ENCODE results near the gene SLC6A3.

SLC6A3 gene

GRCh38 chr5:1448511-1449011 is 3.3 kb upstream of the SLC6A3 start:
- H3K36me3 ChIP-seq (ENCODE audit: control insufficient read depth, insufficient read depth, low read length), result no peaks in the 10 kb centered on the region
- H3K4me1 ChIP-seq (ENCODE audit: control insufficient read depth, insufficient read depth, low read length, poor library complexity, severe bottlenecking), result peaks cover 4% of the 10 kb centered on the region
- H3K9me3 ChIP-seq (ENCODE audit: control insufficient read depth, low read length), result no peaks in the 10 kb centered on the region
- H3K27ac ChIP-seq (ENCODE audit: insufficient read depth, low read length, poor library complexity, severe bottlenecking), result no peak overlapping the region
- peaks cover 21% of the 10 kb centered on the region for H3K27me3 ChIP-seq (replicated peaks; ENCODE audit: control insufficient read depth, insufficient read depth, low read length, poor library complexity, severe bottlenecking)
- no peak overlapping the region for H3K4me3 ChIP-seq (ENCODE audit: insufficient read depth, low read depth, low read length, poor library complexity, severe bottlenecking)
- DNase-seq, result no peak

- no peak overlapping the region for H3K27ac ChIP-seq (ENCODE audit: insufficient read depth, low read length, poor library complexity, severe bottlenecking)
- peaks cover 21% of the 10 kb centered on the region for H3K27me3 ChIP-seq (replicated peaks; ENCODE audit: control insufficient read depth, insufficient read depth, low read length, poor library complexity, severe bottlenecking)
Observed at GRCh38 chr5:1447671-1448361, 2.6 kb upstream of the SLC6A3 start.

GRCh38 chr5:1446602-1447343 is 1.5 kb upstream of the SLC6A3 start:
- DNase-seq, result no peak
- peaks cover 4% of the 10 kb centered on the region for H3K4me1 ChIP-seq (ENCODE audit: control insufficient read depth, insufficient read depth, low read length, poor library complexity, severe bottlenecking)
- no peaks in the 10 kb centered on the region for H3K36me3 ChIP-seq (ENCODE audit: control insufficient read depth, insufficient read depth, low read length)
- H3K27ac ChIP-seq (ENCODE audit: insufficient read depth, low read length, poor library complexity, severe bottlenecking), result no peak overlapping the region
- H3K9me3 ChIP-seq (ENCODE audit: control insufficient read depth, low read length), result no peaks in the 10 kb centered on the region
- peaks cover 21% of the 10 kb centered on the region for H3K27me3 ChIP-seq (replicated peaks; ENCODE audit: control insufficient read depth, insufficient read depth, low read length, poor library complexity, severe bottlenecking)
- no peak overlapping the region for H3K4me3 ChIP-seq (ENCODE audit: insufficient read depth, low read depth, low read length, poor library complexity, severe bottlenecking)

More at GRCh38 chr5:1447671-1448361, 2.6 kb upstream of the SLC6A3 start:
- Histone ChIP-seq H3K4me3 (ENCODE audit: insufficient read depth, low read depth, low read length, poor library complexity, severe bottlenecking) (no peak overlapping the region), H3K36me3 (ENCODE audit: control insufficient read depth, insufficient read depth, low read length) (no peaks in the 10 kb centered on the region), H3K9me3 (ENCODE audit: control insufficient read depth, low read length) (no peaks in the 10 kb centered on the region), H3K4me1 (ENCODE audit: control insufficient read depth, insufficient read depth, low read length, poor library complexity, severe bottlenecking) (peaks cover 4% of the 10 kb centered on the region)
- DNase-seq, result no peak

GRCh38 chr5:1445689-1446601 is 705 bp upstream of the SLC6A3 start:
- no peak for DNase-seq
- peaks cover 4% of the 10 kb centered on the region for H3K4me1 ChIP-seq (ENCODE audit: control insufficient read depth, insufficient read depth, low read length, poor library complexity, severe bottlenecking)
- no peak overlapping the region for H3K4me3 ChIP-seq (ENCODE audit: insufficient read depth, low read depth, low read length, poor library complexity, severe bottlenecking)
- no peaks in the 10 kb centered on the region for H3K36me3 ChIP-seq (ENCODE audit: control insufficient read depth, insufficient read depth, low read length)
- peaks cover 21% of the 10 kb centered on the region for H3K27me3 ChIP-seq (replicated peaks; ENCODE audit: control insufficient read depth, insufficient read depth, low read length, poor library complexity, severe bottlenecking)
- H3K9me3 ChIP-seq (ENCODE audit: control insufficient read depth, low read length), result no peaks in the 10 kb centered on the region
- no peak overlapping the region for H3K27ac ChIP-seq (ENCODE audit: insufficient read depth, low read length, poor library complexity, severe bottlenecking)

- Histone ChIP-seq H3K4me3 (ENCODE audit: insufficient read depth, low read depth, low read length, poor library complexity, severe bottlenecking) (no peak overlapping the region), H3K27ac (ENCODE audit: insufficient read depth, low read length, poor library complexity, severe bottlenecking) (no peak overlapping the region), H3K9me3 (ENCODE audit: control insufficient read depth, low read length) (no peaks in the 10 kb centered on the region), H3K36me3 (ENCODE audit: control insufficient read depth, insufficient read depth, low read length) (no peaks in the 10 kb centered on the region), H3K27me3 (replicated peaks; ENCODE audit: control insufficient read depth, insufficient read depth, low read length, poor library complexity, severe bottlenecking) (peaks cover 21% of the 10 kb centered on the region), H3K4me1 (ENCODE audit: control insufficient read depth, insufficient read depth, low read length, poor library complexity, severe bottlenecking) (peaks cover 4% of the 10 kb centered on the region)
- no peak for DNase-seq
Observed at GRCh38 chr5:1444361-1445189, 665 bp downstream of the SLC6A3 start.

- H3K9me3 ChIP-seq (ENCODE audit: control insufficient read depth, low read length), result no peaks in the 10 kb centered on the region
- H3K4me3 ChIP-seq (ENCODE audit: insufficient read depth, low read depth, low read length, poor library complexity, severe bottlenecking), result no peak overlapping the region
- H3K27me3 ChIP-seq (replicated peaks; ENCODE audit: control insufficient read depth, insufficient read depth, low read length, poor library complexity, severe bottlenecking), result peaks cover 21% of the 10 kb centered on the region
- H3K36me3 ChIP-seq (ENCODE audit: control insufficient read depth, insufficient read depth, low read length), result no peaks in the 10 kb centered on the region
- no peak for DNase-seq
- no peak overlapping the region for H3K27ac ChIP-seq (ENCODE audit: insufficient read depth, low read length, poor library complexity, severe bottlenecking)
- H3K4me1 ChIP-seq (ENCODE audit: control insufficient read depth, insufficient read depth, low read length, poor library complexity, severe bottlenecking), result peaks cover 4% of the 10 kb centered on the region
Observed at GRCh38 chr5:1443991-1444360, 1.3 kb downstream of the SLC6A3 start.

GRCh38 chr5:1443171-1443570 is 2.1 kb downstream of the SLC6A3 start:
- H3K36me3 ChIP-seq (ENCODE audit: control insufficient read depth, insufficient read depth, low read length), result no peaks in the 10 kb centered on the region
- H3K27me3 ChIP-seq (replicated peaks; ENCODE audit: control insufficient read depth, insufficient read depth, low read length, poor library complexity, severe bottlenecking), result peaks cover 18% of the 10 kb centered on the region
- H3K4me1 ChIP-seq (ENCODE audit: control insufficient read depth, insufficient read depth, low read length, poor library complexity, severe bottlenecking), result peaks cover 4% of the 10 kb centered on the region
- no peak overlapping the region for H3K4me3 ChIP-seq (ENCODE audit: insufficient read depth, low read depth, low read length, poor library complexity, severe bottlenecking)
- no peak for DNase-seq
- no peak overlapping the region for H3K27ac ChIP-seq (ENCODE audit: insufficient read depth, low read length, poor library complexity, severe bottlenecking)
- no peaks in the 10 kb centered on the region for H3K9me3 ChIP-seq (ENCODE audit: control insufficient read depth, low read length)

GRCh38 chr5:1442222-1443145 is 2.8 kb downstream of the SLC6A3 start:
- H3K4me1 ChIP-seq (ENCODE audit: control insufficient read depth, insufficient read depth, low read length, poor library complexity, severe bottlenecking), result peaks cover 4% of the 10 kb centered on the region
- no peaks in the 10 kb centered on the region for H3K9me3 ChIP-seq (ENCODE audit: control insufficient read depth, low read length)
- DNase-seq, result no peak
- H3K27me3 ChIP-seq (replicated peaks; ENCODE audit: control insufficient read depth, insufficient read depth, low read length, poor library complexity, severe bottlenecking), result peaks cover 14% of the 10 kb centered on the region
- H3K4me3 ChIP-seq (ENCODE audit: insufficient read depth, low read depth, low read length, poor library complexity, severe bottlenecking), result no peak overlapping the region
- no peaks in the 10 kb centered on the region for H3K36me3 ChIP-seq (ENCODE audit: control insufficient read depth, insufficient read depth, low read length)
- no peak overlapping the region for H3K27ac ChIP-seq (ENCODE audit: insufficient read depth, low read length, poor library complexity, severe bottlenecking)
